Measurements from ENCODE around the gene KHNYN. TPM values are rescaled to one million over a fixed set of nuclear protein-coding genes. Genes with fewer than 3 reads are reported as not detected.
A peak's percentile ranks its signal among the peaks of the same experiment; 100 is the strongest.

Gene KHNYN
- total RNA-seq, 1 donor from 2014 or later = 77.4 TPM

- Mint-ChIP-seq H3K9me3 (ENCODE audit: low read depth) (no peaks in the 10 kb centered on the region), H3K4me3 (ENCODE audit: low read depth) (no peak overlapping the region), H3K36me3 (ENCODE audit: insufficient read depth) (no peaks in the 10 kb centered on the region), H3K4me1 (ENCODE audit: low read depth) (peaks cover 8% of the 10 kb centered on the region), H3K27me3 (peaks cover 14% of the 10 kb centered on the region), H3K27ac (no peak overlapping the region)
- no peak for TF ChIP-seq CTCF (IDR thresholded peaks at IDR 0.05; ENCODE audit: unreplicated experiment)
- DNase-seq (ENCODE audit: low spot score, unreplicated experiment) = no peak
These were observed 7.5 kb upstream of the KHNYN start for GRCh38 chr14:24422261-24422660.

- no peak for DNase-seq (ENCODE audit: low spot score, unreplicated experiment)
- H3K27me3 Mint-ChIP-seq = peaks cover 14% of the 10 kb centered on the region
- H3K9me3 Mint-ChIP-seq (ENCODE audit: low read depth) = no peaks in the 10 kb centered on the region
- H3K27ac Mint-ChIP-seq = no peak overlapping the region
- no peaks in the 10 kb centered on the region for H3K36me3 Mint-ChIP-seq (ENCODE audit: insufficient read depth)
- peaks cover 10% of the 10 kb centered on the region for H3K4me1 Mint-ChIP-seq (ENCODE audit: low read depth)
- no peak for TF ChIP-seq CTCF (IDR thresholded peaks at IDR 0.05; ENCODE audit: unreplicated experiment)
- no peak overlapping the region for H3K4me3 Mint-ChIP-seq (ENCODE audit: low read depth)
These were observed 6.8 kb upstream of the KHNYN start for GRCh38 chr14:24422694-24423601.

- Mint-ChIP-seq H3K9me3 (ENCODE audit: low read depth) (no peaks in the 10 kb centered on the region), H3K4me1 (ENCODE audit: low read depth) (peaks cover 11% of the 10 kb centered on the region), H3K27me3 (no peaks in the 10 kb centered on the region), H3K4me3 (ENCODE audit: low read depth) (no peak overlapping the region), H3K36me3 (ENCODE audit: insufficient read depth) (no peaks in the 10 kb centered on the region), H3K27ac (no peak overlapping the region)
- DNase-seq (ENCODE audit: low spot score, unreplicated experiment) = no peak
- TF ChIP-seq CTCF (IDR thresholded peaks at IDR 0.05; ENCODE audit: unreplicated experiment) = no peak
These were observed 4.0 kb upstream of the KHNYN start for GRCh38 chr14:24425704-24426103.

- Mint-ChIP-seq H3K4me3 (ENCODE audit: low read depth) (peak overlapping the region; percentile 9), H3K4me1 (ENCODE audit: low read depth) (peaks cover 14% of the 10 kb centered on the region), H3K27me3 (no peaks in the 10 kb centered on the region), H3K36me3 (ENCODE audit: insufficient read depth) (no peaks in the 10 kb centered on the region), H3K27ac (peak overlapping the region; percentile 93), H3K9me3 (ENCODE audit: low read depth) (no peaks in the 10 kb centered on the region)
- no peak for TF ChIP-seq CTCF (IDR thresholded peaks at IDR 0.05; ENCODE audit: unreplicated experiment)
- no peak for DNase-seq (ENCODE audit: low spot score, unreplicated experiment)
These were observed 3.4 kb upstream of the KHNYN start for GRCh38 chr14:24426150-24426911.

- H3K36me3 Mint-ChIP-seq (ENCODE audit: insufficient read depth) = peaks cover 2% of the 10 kb centered on the region
- H3K4me3 Mint-ChIP-seq (ENCODE audit: low read depth) = peak overlapping the region; percentile 9
- H3K4me1 Mint-ChIP-seq (ENCODE audit: low read depth) = peaks cover 18% of the 10 kb centered on the region
- peak overlapping the region; percentile 93 for H3K27ac Mint-ChIP-seq
- no peaks in the 10 kb centered on the region for H3K27me3 Mint-ChIP-seq
- no peak for DNase-seq (ENCODE audit: low spot score, unreplicated experiment)
- no peak for TF ChIP-seq CTCF (IDR thresholded peaks at IDR 0.05; ENCODE audit: unreplicated experiment)
- no peaks in the 10 kb centered on the region for H3K9me3 Mint-ChIP-seq (ENCODE audit: low read depth)
These were observed 2.7 kb upstream of the KHNYN start for GRCh38 chr14:24426912-24427536.
